GM06990 (cell line): ENCODE results near the gene ZSWIM8.

Source experiments
- DNase-seq: peaks from one replicate; pipeline ENCODE4 v3.0.0-alpha.2; 2011; ENCODE audit not compliant: insufficient read length; ENCODE audit errors: extremely low read depth
- H3K27me3 ChIP-seq: replicated peaks from 2 replicates; pipeline ENCODE4 v1.6.0; 2011; ENCODE audit warnings: low read length; ENCODE audit not compliant: control insufficient read depth, insufficient read depth
- H3K36me3 ChIP-seq: 2 replicates; pipeline ENCODE4 v1.5.1; 2011; ENCODE audit warnings: low read length; ENCODE audit not compliant: control insufficient read depth, insufficient read depth
- H3K4me3 ChIP-seq: replicated peaks from 2 replicates; pipeline ENCODE4 v1.5.1; 2011; ENCODE audit warnings: low read depth, mild to moderate bottlenecking, control low read depth, low read length
- CTCF ChIP-seq: IDR thresholded peaks from 2 replicates; pipeline ENCODE4 v1.5.1; 2011; ENCODE audit warnings: low read length, control low read depth, mild to moderate bottlenecking, inconsistent platforms; ENCODE audit not compliant: insufficient read depth, poor library complexity, severe bottlenecking

Gene ZSWIM8

GRCh38 chr10:73761781-73762180 is 23.6 kb upstream of the ZSWIM8 start:
- DNase-seq, result no peak
- Histone ChIP-seq H3K4me3 (no peak overlapping the region), H3K36me3 (peaks cover 51% of the 10 kb centered on the region), H3K27me3 (no peaks in the 10 kb centered on the region)
- no peak for TF ChIP-seq CTCF

GRCh38 chr10:73762915-73763314 is 22.5 kb upstream of the ZSWIM8 start:
- DNase-seq, result no peak
- Histone ChIP-seq H3K4me3 (no peak overlapping the region), H3K36me3 (peaks cover 51% of the 10 kb centered on the region), H3K27me3 (no peaks in the 10 kb centered on the region)
- TF ChIP-seq CTCF, result no peak

GRCh38 chr10:73763343-73763742 is 22.1 kb upstream of the ZSWIM8 start:
- Histone ChIP-seq H3K4me3 (no peak overlapping the region), H3K36me3 (peaks cover 51% of the 10 kb centered on the region), H3K27me3 (no peaks in the 10 kb centered on the region)
- TF ChIP-seq CTCF, result no peak
- no peak for DNase-seq

- Histone ChIP-seq H3K36me3 (peaks cover 56% of the 10 kb centered on the region), H3K27me3 (no peaks in the 10 kb centered on the region)
- no peak for DNase-seq
Measured at GRCh38 chr10:73765066-73765465, 20.3 kb upstream of the ZSWIM8 start.

GRCh38 chr10:73768881-73769280 is 16.5 kb upstream of the ZSWIM8 start:
- no peak for DNase-seq
- no peak overlapping the region for H3K4me3 ChIP-seq
- H3K36me3 ChIP-seq, result peaks cover 48% of the 10 kb centered on the region
- no peaks in the 10 kb centered on the region for H3K27me3 ChIP-seq
- peak; percentile 49 for TF ChIP-seq CTCF

More at GRCh38 chr10:73765066-73765465, 20.3 kb upstream of the ZSWIM8 start:
- no peak for TF ChIP-seq CTCF
- no peak overlapping the region for H3K4me3 ChIP-seq

GRCh38 chr10:73769396-73769795 is 16.0 kb upstream of the ZSWIM8 start:
- Histone ChIP-seq H3K27me3 (no peaks in the 10 kb centered on the region), H3K4me3 (no peak overlapping the region), H3K36me3 (peaks cover 46% of the 10 kb centered on the region)
- no peak for DNase-seq
- no peak for TF ChIP-seq CTCF
